Erythroblast (primary cell): ENCODE results near the gene SESTD1.
"Not testable (repeated sequence)": the region's sequence is repeated elsewhere in the genome, so short reads cannot be mapped to it uniquely, and the experiment has no call there.

Experiments used
- GATA1 ChIP-seq: IDR thresholded peaks from 2 replicates; pipeline ENCODE4 v1.6.1; 2011; ENCODE audit warnings: low read depth, mild to moderate bottlenecking, control low read depth, low read length, moderate library complexity
- POLR2A ChIP-seq: IDR thresholded peaks from 2 replicates; pipeline ENCODE4 v1.6.1; 2011; ENCODE audit warnings: mild to moderate bottlenecking, low read length

- not testable (repeated sequence) for TF ChIP-seq POLR2A, GATA1
These were observed 50.0 kb downstream of the SESTD1 start for GRCh38 chr2:179214671-179215070.
